A673 (cell line): ENCODE measurements around the gene CCSER1. TPM values are rescaled to one million over a fixed set of nuclear protein-coding genes. Genes with fewer than 3 reads are reported as not detected.

ENCODE experiments used
- BruUV-seq: library from RNA; stranded (reverse); fragments of 400-500 nt; replicated peaks from 2 replicates; lab custom pipeline; 2021; lab: Mats Ljungman, UMichigan
- CTCF ChIA-PET: fragments of 300-600 bp; sonication (Branson Sonifier 250); formaldehyde crosslinking; loops from one replicate; lab custom pipeline; 2022; ENCODE audit warnings: antibody characterized with exemption; lab: Charles Lee
- POLR2A ChIA-PET: fragments of 300-600 bp; sonication (Branson Sonifier 250); formaldehyde crosslinking; loops from one replicate; lab custom pipeline; 2022; ENCODE audit warnings: antibody characterized with exemption; ENCODE audit not compliant: low non-redundant PET; lab: Charles Lee
- DNase-seq: peaks from one replicate; pipeline ENCODE4 v3.0.0-alpha.2; 2015; ENCODE audit warnings: low spot score
- H3K27ac ChIP-seq: fragments of 200-600 bp; sonication (generic); 2 replicates; pipeline ENCODE4 v1.5.1; 2016; ENCODE audit warnings: mixed run types, low read depth, mild to moderate bottlenecking, mixed read lengths, antibody characterized with exemption, low read length; ENCODE audit not compliant: poor library complexity, severe bottlenecking
- H3K27me3 ChIP-seq: fragments of 200-600 bp; sonication (generic); replicated peaks from 2 replicates; pipeline ENCODE4 v1.6.1; 2017; ENCODE audit warnings: mixed run types, low read depth, mild to moderate bottlenecking, mixed read lengths, antibody characterized with exemption, low read length; ENCODE audit not compliant: insufficient read depth, poor library complexity
- H3K36me3 ChIP-seq: fragments of 200-600 bp; sonication (generic); 2 replicates; pipeline ENCODE4 v1.6.1; 2016; ENCODE audit warnings: mixed run types, mild to moderate bottlenecking, mixed read lengths, antibody characterized with exemption, low read length; ENCODE audit not compliant: insufficient read depth, poor library complexity, severe bottlenecking
- H3K4me1 ChIP-seq: fragments of 200-600 bp; sonication (generic); 2 replicates; pipeline ENCODE4 v1.6.1; 2017; ENCODE audit warnings: mixed run types, mild to moderate bottlenecking, mixed read lengths, antibody characterized with exemption, low read length; ENCODE audit not compliant: insufficient read depth, poor library complexity, severe bottlenecking
- H3K4me3 ChIP-seq: fragments of 200-600 bp; sonication (generic); 2 replicates; pipeline ENCODE4 v1.5.1; 2016; ENCODE audit warnings: low read depth, mixed run types, mild to moderate bottlenecking, mixed read lengths, low read length; ENCODE audit not compliant: poor library complexity, severe bottlenecking
- H3K9me3 ChIP-seq: fragments of 200-600 bp; sonication (generic); 2 replicates; pipeline ENCODE4 v1.6.1; 2016; ENCODE audit warnings: mixed run types, low read depth, mild to moderate bottlenecking, mixed read lengths, antibody characterized with exemption, low read length; ENCODE audit not compliant: poor library complexity, severe bottlenecking
- CTCF ChIP-seq: fragments of 300-800, 200-600 bp; sonication (generic); conservative IDR thresholded peaks from 2 replicates; pipeline ENCODE4 v1.5.1; 2017; ENCODE audit warnings: low read depth, mild to moderate bottlenecking, antibody characterized with exemption, low read length, moderate library complexity, mixed read lengths
- EZH2 ChIP-seq: fragments of 200-600 bp; sonication (generic); IDR thresholded peaks from 2 replicates; pipeline ENCODE4 v1.6.1; 2017; ENCODE audit warnings: borderline replicate concordance, low read depth, mild to moderate bottlenecking, mixed read lengths, antibody characterized with exemption, low read length; ENCODE audit not compliant: poor library complexity, severe bottlenecking
- intact Hi-C: fragments of 100-400 bp; cut with micrococcal nuclease; formaldehyde crosslinking; loops from one replicate; pipeline ENCODE4 v1.10.0; 2022; ENCODE audit not compliant: unreplicated experiment
- total RNA-seq: library from RNA; stranded (reverse); gene quantifications from 2 replicates; pipeline ENCODE4 v1.2.3, GENCODE V29; 2021

CCSER1 gene
- total RNA-seq, 1 experiment from 2014 or later = not detected

- CTCF ChIA-PET = no interaction called here
- POLR2A ChIA-PET = no interaction called here
These were observed 984.4 kb downstream of the CCSER1 start for GRCh38 chr4:91111556-91111955.

GRCh38 chr4:91113130-91113706 lies 986.0 kb downstream of the CCSER1 start:
- DNase-seq = peak; percentile 16
- intact Hi-C loops = no loop called here
- CTCF ChIA-PET = no interaction called here

More at GRCh38 chr4:91111556-91111955, 984.4 kb downstream of the CCSER1 start:
- no peaks in the 10 kb centered on the region for H3K36me3 ChIP-seq
- intact Hi-C loops = no loop called here
- no peak overlapping the region for H3K4me3 ChIP-seq
- H3K4me1 ChIP-seq = no peaks in the 10 kb centered on the region
- BruUV-seq = no TSS peak
- no peaks in the 10 kb centered on the region for H3K9me3 ChIP-seq
- no peak for TF ChIP-seq EZH2
- TF ChIP-seq CTCF = no peak
- H3K27ac ChIP-seq = no peak overlapping the region
- DNase-seq = no peak
- H3K27me3 ChIP-seq = no peaks in the 10 kb centered on the region

GRCh38 chr4:91114386-91114785 lies 987.2 kb downstream of the CCSER1 start:
- Histone ChIP-seq H3K4me1 (no peaks in the 10 kb centered on the region), H3K27ac (no peak overlapping the region), H3K27me3 (no peaks in the 10 kb centered on the region), H3K4me3 (no peak overlapping the region), H3K36me3 (no peaks in the 10 kb centered on the region), H3K9me3 (no peaks in the 10 kb centered on the region)
- TF ChIP-seq EZH2 (no peak), CTCF (no peak)
- ChIA-PET POLR2A (no interaction called here), CTCF (no interaction called here)
- intact Hi-C loops = no loop called here
- BruUV-seq = no TSS peak
- DNase-seq = no peak

More at GRCh38 chr4:91113130-91113706, 986.0 kb downstream of the CCSER1 start:
- Histone ChIP-seq H3K4me1 (no peaks in the 10 kb centered on the region), H3K27ac (no peak overlapping the region), H3K4me3 (no peak overlapping the region), H3K36me3 (no peaks in the 10 kb centered on the region), H3K27me3 (no peaks in the 10 kb centered on the region), H3K9me3 (no peaks in the 10 kb centered on the region)
- POLR2A ChIA-PET = no interaction called here
- TF ChIP-seq CTCF (peak; percentile 57), EZH2 (no peak)
- BruUV-seq = no TSS peak
